Measurements from ENCODE around the gene MAP3K6.

DNA sequence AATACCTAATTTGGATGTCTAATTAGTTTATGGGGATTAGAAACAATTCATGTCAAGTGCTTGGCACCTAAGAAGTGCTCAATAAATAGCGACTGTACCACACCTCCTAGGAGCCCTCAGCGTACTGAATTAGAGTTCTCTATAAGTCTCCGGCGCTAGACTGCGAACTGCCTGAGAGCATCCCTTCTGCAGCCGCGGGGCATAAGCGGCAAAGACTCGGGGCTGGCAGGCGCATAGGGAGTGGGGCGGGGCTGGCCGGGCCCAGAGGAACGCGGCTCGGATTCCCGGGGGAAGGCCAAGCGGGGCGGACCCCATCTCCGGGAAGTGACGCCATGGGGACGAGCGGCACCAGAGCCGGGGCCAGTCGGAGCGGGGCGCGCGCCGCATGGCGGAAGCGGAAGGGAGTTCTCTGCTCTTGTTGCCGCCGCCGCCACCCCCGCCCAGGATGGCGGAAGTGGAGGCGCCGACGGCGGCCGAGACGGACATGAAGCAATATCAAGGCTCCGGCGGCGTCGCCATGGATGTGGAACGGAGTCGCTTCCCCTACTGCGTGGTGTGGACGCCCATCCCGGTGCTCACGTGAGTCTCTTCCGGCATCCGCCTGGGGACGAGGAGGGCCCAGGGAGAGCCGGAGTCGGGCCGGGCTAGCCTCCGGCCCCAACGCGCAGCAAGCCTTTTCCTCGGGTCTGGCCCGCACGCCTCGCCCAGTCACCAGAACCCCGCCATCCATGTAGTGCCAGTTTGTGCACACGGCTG is 44.8 kb downstream of the MAP3K6 start, which contains the start of gene TMEM222:
- TF ChIP-seq EP300 (IDR thresholded peaks at IDR 0.05; ENCODE audit: borderline replicate concordance) (no peak; the same call in 1 of the 2 replicates), YY1 (IDR thresholded peaks at IDR 0.05; ENCODE audit: low read depth) (peak; percentile 85), TEAD4 (IDR thresholded peaks at IDR 0.05) (peak; percentile 60), EGR1 (IDR thresholded peaks at IDR 0.05) (peak; percentile 84), RAD21 (IDR thresholded peaks at IDR 0.05; ENCODE audit: low read depth) (0 out of 2 replicates have a peak, but pooled peaks have one; percentile 9), CEBPB (IDR thresholded peaks at IDR 0.05) (peak; percentile 68; the same call in 1 of the 2 replicates), CREB1 (IDR thresholded peaks at IDR 0.05; ENCODE audit: low read depth) (peak; percentile 95), NFIC (IDR thresholded peaks at IDR 0.05) (peak; percentile 57), TAF1 (IDR thresholded peaks at IDR 0.05; ENCODE audit: low read depth) (peak; percentile 90), FOXM1 (IDR thresholded peaks at IDR 0.05; ENCODE audit: borderline replicate concordance, low read depth) (peak; percentile 52; the same call in 1 of the 2 replicates), MAX (IDR thresholded peaks at IDR 0.05) (peak; percentile 92), ZBTB7A (IDR thresholded peaks at IDR 0.05; ENCODE audit: low read depth) (0 out of 2 replicates have a peak, but pooled peaks have one; percentile 38)
- TF ChIP-seq, protein P1, sequence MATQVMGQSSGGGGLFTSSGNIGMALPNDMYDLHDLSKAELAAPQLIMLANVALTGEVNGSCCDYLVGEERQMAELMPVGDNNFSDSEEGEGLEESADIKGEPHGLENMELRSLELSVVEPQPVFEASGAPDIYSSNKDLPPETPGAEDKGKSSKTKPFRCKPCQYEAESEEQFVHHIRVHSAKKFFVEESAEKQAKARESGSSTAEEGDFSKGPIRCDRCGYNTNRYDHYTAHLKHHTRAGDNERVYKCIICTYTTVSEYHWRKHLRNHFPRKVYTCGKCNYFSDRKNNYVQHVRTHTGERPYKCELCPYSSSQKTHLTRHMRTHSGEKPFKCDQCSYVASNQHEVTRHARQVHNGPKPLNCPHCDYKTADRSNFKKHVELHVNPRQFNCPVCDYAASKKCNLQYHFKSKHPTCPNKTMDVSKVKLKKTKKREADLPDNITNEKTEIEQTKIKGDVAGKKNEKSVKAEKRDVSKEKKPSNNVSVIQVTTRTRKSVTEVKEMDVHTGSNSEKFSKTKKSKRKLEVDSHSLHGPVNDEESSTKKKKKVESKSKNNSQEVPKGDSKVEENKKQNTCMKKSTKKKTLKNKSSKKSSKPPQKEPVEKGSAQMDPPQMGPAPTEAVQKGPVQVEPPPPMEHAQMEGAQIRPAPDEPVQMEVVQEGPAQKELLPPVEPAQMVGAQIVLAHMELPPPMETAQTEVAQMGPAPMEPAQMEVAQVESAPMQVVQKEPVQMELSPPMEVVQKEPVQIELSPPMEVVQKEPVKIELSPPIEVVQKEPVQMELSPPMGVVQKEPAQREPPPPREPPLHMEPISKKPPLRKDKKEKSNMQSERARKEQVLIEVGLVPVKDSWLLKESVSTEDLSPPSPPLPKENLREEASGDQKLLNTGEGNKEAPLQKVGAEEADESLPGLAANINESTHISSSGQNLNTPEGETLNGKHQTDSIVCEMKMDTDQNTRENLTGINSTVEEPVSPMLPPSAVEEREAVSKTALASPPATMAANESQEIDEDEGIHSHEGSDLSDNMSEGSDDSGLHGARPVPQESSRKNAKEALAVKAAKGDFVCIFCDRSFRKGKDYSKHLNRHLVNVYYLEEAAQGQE (IDR thresholded peaks at IDR 0.05; ENCODE audit: low read depth), result no peak
- TF ChIP-seq, protein P2, sequence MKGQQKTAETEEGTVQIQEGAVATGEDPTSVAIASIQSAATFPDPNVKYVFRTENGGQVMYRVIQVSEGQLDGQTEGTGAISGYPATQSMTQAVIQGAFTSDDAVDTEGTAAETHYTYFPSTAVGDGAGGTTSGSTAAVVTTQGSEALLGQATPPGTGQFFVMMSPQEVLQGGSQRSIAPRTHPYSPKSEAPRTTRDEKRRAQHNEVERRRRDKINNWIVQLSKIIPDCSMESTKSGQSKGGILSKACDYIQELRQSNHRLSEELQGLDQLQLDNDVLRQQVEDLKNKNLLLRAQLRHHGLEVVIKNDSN (IDR thresholded peaks at IDR 0.05), result peak; percentile 63

Measured in Ishikawa (cell line).